Fibroblast of villous mesenchyme (primary cell): ENCODE data around the gene OFD1. TPM values are rescaled to one million over a fixed set of nuclear protein-coding genes. Genes with fewer than 3 reads are reported as not detected.

ENCODE experiments used
- DNase-seq: peaks from one replicate; pipeline ENCODE4 v3.0.0-alpha.2; 2010; ENCODE audit warnings: low read depth
- H3K4me3 ChIP-seq: 2 replicates; pipeline ENCODE4 v1.5.1; 2011; ENCODE audit warnings: low read depth, mild to moderate bottlenecking, low read length
- total RNA-seq: library from RNA; depleted of rRNA; stranded (reverse); fragments of >200 nt; gene quantifications from 2 replicates; pipeline ENCODE4 v1.2.3, GENCODE V29; 2012
- TF ChIP-seq, protein P1 (sequence below): IDR thresholded peaks from 2 replicates; pipeline ENCODE4 v1.5.1; 2012; ENCODE audit warnings: low read depth, mild to moderate bottlenecking, low read length; ENCODE audit not compliant: insufficient read depth

OFD1 gene
- total RNA-seq, 1 donor = 12.5 TPM

DNA sequence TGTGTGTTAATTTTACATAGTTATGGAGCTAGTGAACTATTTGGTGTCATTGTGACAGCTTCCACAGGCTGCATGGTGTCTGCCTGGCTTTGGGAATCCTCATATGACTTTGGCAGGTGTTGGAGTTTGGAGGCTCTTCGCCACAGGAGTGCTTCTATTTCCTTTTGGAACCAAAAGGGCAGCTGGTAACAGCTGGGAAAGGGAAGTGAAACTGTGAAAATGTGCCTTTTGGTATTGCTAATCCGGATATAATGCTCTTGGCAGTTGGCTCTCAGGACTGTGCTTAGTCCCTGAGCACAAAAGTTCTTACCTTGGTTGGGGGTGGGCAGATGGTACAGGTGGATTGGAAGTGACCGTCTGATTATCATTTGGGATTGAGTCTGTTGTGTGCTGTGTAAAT lies 18.1 kb downstream of the OFD1 start:
- TF ChIP-seq, protein P1, sequence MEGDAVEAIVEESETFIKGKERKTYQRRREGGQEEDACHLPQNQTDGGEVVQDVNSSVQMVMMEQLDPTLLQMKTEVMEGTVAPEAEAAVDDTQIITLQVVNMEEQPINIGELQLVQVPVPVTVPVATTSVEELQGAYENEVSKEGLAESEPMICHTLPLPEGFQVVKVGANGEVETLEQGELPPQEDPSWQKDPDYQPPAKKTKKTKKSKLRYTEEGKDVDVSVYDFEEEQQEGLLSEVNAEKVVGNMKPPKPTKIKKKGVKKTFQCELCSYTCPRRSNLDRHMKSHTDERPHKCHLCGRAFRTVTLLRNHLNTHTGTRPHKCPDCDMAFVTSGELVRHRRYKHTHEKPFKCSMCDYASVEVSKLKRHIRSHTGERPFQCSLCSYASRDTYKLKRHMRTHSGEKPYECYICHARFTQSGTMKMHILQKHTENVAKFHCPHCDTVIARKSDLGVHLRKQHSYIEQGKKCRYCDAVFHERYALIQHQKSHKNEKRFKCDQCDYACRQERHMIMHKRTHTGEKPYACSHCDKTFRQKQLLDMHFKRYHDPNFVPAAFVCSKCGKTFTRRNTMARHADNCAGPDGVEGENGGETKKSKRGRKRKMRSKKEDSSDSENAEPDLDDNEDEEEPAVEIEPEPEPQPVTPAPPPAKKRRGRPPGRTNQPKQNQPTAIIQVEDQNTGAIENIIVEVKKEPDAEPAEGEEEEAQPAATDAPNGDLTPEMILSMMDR = no peak
- DNase-seq = no peak
- H3K4me3 ChIP-seq = no peak overlapping the region

DNA sequence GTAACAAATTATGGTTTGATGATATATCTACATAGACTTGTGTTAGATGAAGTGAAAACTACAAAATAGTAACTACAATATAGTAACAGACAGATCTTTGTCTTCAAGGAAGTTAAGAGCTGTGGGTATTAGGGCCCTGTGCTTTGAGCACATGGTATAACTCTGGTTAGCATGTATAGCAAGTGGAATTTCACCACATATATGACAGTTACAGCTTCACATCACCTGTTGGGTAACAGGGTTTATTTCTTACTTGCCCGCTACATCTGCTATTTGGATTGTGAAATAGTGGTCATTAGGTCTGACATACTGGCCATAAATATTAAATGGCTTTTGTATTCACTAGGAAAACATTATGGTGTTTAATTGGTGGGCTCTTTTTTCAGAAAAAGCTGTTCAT lies 20.2 kb downstream of the OFD1 start:
- TF ChIP-seq, protein P1 = no peak
- no peak for DNase-seq
- no peak overlapping the region for H3K4me3 ChIP-seq

DNA sequence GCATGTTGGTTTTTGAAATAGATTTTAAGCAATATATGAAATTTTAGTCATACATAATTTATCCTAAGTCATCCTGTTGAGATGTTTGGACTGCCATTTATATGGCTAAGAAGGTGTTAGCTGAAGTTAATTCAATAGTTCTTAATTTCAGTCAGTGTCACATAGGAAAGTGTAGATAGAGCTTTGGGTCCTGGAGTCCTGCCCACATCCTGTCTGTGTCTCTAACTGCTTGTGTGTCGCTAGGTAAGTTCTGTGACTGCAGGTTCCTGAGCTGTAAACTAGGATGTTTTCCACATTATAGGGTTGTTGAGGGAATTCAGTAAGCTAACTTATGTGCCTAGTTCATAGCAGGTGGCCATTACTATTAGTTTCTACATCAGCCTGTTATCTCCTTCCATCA lies 20.7 kb downstream of the OFD1 start:
- TF ChIP-seq, protein P1 = no peak
- no peak overlapping the region for H3K4me3 ChIP-seq
- no peak for DNase-seq

DNA sequence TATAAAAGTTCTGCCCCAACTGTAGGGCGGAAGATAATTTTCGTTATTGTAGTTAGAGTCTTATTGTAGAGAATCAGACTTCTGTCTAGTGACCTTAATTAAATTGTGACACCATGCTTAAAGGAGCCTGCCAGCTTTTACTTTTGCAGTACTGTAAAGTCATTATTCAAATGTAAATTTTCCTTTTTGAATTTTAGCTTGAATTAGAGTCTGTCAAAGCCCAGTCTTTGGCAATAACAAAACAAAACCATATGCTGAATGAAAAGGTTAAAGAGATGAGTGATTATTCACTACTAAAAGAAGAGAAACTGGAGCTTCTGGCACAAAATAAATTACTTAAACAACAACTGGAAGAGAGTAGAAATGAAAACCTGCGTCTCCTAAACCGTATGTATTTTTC lies 21.8 kb downstream of the OFD1 start:
- TF ChIP-seq, protein P1 = no peak
- no peak for DNase-seq
- H3K4me3 ChIP-seq = no peak overlapping the region

DNA sequence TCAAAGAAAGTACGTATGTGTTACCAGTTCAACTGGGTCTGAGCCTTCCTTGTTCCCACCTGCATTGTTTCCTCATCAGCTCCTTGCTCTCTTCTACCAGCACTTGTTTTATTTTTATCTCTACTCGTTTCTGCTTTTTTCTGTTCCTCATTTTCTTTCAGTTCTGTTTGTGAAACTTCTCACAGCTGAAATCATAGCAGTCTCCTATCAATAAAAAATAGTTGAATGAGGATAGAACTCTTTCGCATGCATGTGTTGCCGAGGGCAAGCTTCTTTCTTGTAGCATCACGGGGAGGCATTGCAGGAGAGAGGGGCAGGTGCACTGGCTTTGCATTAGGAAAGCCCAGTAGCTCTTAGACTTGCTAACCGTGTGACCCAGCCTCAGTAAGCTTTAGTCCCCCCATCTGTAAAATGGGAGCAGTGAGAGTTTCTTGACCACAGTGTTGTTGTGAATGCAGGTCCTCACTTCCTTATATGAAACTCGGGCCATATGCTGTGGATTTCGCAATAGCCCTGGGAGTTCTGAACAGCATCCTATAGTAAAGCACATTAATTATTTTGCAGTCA lies 24.7 kb downstream of the OFD1 start:
- no peak overlapping the region for H3K4me3 ChIP-seq
- DNase-seq = no peak
- TF ChIP-seq, protein P1 = no peak

DNA sequence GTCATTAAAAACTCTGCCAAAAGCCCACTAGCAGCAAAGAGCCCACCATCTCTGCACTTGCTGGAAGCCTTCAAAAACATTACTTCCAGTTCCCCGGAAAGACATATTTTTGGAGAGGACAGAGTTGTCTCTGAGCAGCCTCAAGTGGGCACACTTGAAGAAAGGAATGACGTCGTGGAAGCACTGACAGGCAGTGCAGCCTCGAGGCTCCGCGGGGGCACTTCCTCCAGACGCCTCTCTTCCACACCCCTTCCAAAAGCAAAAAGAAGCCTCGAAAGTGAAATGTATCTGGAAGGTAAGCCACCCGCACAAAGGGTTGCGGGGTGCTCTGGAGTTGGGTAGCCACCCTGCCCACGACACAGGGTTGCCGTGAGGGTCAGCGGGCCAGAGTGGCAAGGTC lies 25.9 kb downstream of the OFD1 start:
- H3K4me3 ChIP-seq = no peak overlapping the region
- TF ChIP-seq, protein P1 = no peak
- DNase-seq = no peak
